ENCODE results near the gene TBC1D1.

DNA sequence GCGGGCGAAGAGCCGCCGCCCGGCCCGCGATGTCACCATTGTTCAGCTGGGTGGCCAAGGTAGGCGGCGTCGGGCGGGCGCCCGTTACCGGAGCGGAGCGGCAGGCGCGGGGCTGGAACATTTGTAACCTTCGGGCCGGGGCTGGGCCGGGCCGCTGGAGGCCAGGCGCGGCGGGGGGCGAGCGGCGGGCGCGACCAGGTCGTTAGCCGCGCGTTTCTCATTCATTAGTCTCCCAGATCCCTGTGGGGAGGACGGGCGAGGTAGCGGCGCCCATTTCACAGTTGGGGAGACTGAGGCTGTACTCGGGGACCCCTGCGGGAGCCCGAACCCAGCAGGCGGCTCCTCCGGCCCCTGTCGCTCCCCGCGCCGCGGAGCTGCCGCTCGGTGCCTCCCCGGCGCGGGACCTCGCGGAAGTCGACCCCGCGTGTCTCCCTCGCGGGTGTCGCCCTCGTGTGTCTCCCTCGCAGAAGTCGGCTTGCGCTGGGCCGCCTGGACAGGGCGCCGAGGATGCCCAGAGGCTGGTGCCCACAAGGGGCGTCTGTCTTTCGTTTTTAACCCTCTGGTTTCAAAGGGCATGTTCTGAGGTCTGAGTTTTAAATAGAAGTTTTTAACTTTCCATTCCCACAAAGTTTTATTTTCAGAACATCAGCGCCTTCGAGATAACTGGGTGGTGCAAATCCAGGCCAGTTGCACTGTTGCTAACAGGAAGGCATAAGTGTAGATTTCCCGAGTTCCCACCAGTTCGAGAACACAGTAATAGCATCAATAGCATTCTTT is 86.8 kb downstream of the TBC1D1 start:
- no peak for TF ChIP-seq POLR2A (IDR thresholded peaks at IDR 0.05; ENCODE audit: low read depth)
- peak; percentile 55 to 66 for TF ChIP-seq POLR2AphosphoS5 (IDR thresholded peaks at IDR 0.05)
- peak; percentile 65 to 81 (median 77) for TF ChIP-seq CTCF (IDR thresholded peaks at IDR 0.05)

All from esophagus muscularis mucosa (tissue), 3 donors.